GM19467 (cell line): ENCODE results near the gene NOS2.
"Not testable (repeated sequence)": the region's sequence is repeated elsewhere in the genome, so short reads cannot be mapped to it uniquely, and the experiment has no call there.

ENCODE experiments used
- ATAC-seq: cut with Tn5 transposase; IDR thresholded peaks from one replicate; pipeline ENCODE4 v1.9.1; 2021; ENCODE audit warnings: mild to moderate bottlenecking, moderate library complexity; ENCODE audit not compliant: unreplicated experiment

The NOS2 gene

GRCh38 chr17:27800522-27800921, at the start of gene NOS2:
Gene NOS2, minus strand, starts transcription at chr17:27800529. Its CDS starts 1,720 bp downstream, at chr17:27798809.
- no peak for ATAC-seq

DNA sequence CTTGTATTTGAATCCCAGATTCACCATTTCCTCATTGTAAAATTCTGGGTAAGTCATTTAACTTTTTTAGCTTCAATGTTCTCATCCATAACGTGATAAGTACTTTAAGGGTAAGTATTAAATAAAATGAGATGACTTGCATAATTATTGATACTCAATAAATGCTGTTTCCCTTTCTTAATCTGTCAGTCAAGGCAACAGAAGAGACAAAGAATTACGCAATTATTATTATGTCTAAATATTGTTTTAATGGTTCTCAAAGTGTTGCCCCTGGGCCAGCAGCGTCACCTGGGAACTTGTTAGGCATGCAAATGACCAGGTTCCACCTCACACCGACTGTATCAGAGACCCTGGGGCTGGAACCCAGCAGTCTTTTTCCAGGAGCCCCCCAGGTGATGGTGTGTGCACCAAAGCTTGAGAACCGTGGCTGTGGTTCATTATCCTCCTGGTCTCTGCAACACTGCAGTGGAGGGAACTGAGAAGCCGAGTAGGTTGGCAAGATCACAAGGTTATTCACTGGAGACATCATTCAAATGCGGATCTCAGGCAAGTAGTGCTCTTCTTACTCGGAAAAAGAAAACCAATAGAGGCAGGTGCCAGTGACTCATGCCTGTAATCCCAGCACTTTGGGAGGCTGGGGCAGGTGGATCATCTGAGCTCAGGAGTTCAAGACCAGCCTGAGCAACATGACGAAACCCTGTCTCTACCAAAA, 49.3 kb upstream of the NOS2 start:
- no peak for ATAC-seq

DNA sequence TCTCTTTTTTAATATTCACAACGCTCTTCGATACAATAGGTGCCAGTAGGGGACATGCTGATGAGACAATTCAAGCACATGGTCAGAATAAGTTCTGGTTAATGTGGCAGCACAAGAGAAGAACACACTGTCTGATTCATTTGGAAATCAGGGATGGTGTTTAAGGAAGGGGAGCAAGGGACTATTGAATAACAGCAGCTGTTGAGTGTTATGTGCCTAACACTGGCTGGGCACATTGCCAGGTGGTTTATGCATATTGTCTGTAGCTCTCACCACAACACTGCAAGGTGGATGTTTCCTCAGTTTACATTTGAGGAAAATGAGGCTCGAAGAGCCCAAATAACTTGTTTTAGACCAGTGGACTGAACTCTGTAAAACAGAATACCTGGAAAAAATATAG, 48.6 kb upstream of the NOS2 start:
- ATAC-seq, result no peak

GRCh38 chr17:27846808-27847307, 46.5 kb upstream of the NOS2 start:
- ATAC-seq, result not testable (repeated sequence)

GRCh38 chr17:27846042-27846655, 45.8 kb upstream of the NOS2 start:
- no peak for ATAC-seq

DNA sequence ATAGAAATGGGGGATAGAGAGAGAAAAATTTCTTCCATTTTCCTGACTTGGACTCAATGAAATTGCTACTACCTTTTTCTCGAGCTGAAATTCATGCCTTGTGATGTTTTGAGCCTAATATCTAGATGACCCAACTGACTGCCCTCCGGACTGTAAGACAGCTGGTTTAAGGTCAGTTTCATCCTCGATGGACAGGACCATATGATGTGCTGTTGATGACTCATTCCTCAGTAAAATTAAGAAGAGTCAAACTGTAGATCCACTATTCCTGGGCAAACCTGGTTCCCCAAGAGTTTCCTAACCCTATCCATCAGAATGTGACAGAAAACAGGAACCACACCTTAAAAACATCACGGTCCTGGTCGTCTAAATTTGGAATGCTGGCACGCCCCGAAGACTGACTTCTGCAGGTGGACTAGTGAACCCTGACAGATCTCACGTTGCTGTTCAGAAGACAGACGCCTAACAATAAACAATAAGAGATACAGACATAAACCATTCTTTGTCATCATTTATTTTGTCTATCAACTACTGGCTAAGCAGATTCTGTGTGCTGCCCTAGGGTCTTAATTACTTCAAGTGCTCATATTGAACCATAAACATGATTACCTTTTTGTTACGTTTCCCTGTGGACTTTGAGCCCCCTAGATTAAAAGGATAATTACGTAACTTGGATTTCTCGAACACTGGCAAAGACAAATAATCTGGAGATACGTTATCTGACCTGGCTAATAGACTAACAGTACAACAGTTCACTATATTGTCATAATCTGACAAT, 45.1 kb upstream of the NOS2 start:
- no peak for ATAC-seq

DNA sequence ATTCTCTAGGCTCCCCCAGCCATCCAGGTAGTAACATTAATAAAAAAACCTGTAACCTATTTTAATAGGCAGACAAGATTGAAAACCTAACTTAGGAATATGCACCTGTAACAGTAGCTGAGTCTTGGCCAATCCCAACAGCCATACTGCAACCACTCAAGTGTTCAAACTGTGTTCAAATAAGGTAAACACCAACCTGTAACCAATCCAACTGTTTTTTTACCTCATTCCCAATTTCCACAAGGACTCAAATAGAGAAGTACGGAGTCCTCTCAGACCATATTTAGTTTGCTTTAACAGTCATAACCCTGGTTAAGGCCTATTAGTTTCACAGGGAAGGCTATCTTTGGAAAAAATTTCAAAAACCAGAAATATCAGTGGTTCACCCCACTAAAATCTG, 40.4 kb upstream of the NOS2 start:
- no peak for ATAC-seq

- not testable (repeated sequence) for ATAC-seq
Observed at GRCh38 chr17:27840406-27840678, 40.0 kb upstream of the NOS2 start.

GRCh38 chr17:27839571-27840405, 39.5 kb upstream of the NOS2 start:
- ATAC-seq, result not testable (repeated sequence)

DNA sequence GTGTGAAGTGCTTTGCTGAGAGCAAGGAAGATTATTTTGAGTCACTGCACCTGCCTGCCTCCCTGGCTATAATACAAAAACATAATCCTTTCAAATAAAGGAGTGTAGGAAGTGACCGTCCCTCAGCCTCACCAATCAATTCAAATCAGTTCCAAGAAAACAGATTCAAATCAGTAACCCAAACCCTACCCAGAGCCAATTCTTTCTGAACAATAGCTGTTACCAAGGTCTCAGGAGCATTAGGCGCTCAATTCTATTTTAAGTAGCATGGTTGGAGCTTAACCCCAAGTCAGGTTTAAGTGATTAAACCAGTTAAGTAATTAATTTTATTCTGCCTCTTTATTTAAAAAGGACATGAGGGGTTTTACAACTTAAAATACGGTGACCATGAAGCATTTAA, 38.3 kb upstream of the NOS2 start:
- ATAC-seq, result not testable (repeated sequence)

GRCh38 chr17:27837769-27838168, 37.4 kb upstream of the NOS2 start:
- not testable (repeated sequence) for ATAC-seq

DNA sequence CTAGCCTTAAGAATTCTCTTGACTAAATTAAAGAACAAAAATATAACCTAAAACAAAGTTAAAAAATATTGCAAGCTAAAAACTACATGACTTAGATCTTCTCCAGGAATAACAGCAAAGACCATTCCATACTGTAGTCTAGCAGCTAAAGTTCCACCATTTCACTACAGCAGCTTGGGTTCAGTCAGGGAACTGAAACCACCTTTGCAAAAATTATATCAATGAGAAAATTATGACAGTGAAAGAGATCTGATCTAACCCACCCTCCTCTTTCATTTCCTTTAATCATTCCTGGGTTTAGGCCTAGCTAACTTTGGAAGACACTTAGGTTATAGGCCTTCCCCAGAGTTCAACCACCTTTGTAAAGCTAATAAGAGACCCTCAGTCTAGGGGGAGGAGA, 36.3 kb upstream of the NOS2 start:
- ATAC-seq, result no peak

DNA sequence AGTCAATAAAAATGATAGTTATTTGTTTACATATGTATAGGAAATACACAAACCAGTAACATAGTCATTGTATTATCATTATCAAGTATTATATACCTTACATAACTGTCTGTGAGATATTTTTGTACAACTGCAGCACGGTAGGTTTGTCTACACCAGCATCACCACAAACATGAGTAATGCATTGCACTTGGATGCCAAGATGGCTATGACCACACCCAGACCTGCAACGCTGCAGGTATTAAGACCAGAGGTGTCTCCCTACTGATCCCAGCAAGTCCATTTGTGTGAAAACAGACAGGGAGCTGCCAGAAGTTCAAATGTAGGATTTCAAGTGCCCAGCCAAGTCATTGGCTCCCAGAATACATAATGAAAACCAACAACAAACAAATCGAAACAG, 34.2 kb upstream of the NOS2 start:
- no peak for ATAC-seq

GRCh38 chr17:27832831-27833230, 32.5 kb upstream of the NOS2 start:
- ATAC-seq, result no peak

DNA sequence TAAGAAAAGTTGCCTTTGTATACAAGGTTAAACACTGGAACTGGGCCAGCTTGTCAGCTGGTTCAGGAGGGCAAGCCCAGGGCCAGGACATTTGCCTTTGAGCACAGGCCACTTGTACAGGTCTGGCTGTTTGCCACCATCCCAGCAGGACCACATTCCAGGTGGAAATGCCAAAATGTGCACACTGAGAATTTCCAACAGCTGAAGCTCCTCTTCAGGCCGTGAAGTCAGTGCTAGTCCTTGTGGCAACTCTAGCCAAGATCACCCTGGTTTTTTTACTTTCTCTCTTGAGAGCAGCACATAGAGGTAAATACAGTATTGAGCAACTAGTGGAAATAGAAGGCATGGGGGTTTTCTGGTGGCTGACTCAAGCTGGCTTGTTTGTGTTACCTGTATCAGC, 29.6 kb upstream of the NOS2 start:
- not testable (repeated sequence) for ATAC-seq

DNA sequence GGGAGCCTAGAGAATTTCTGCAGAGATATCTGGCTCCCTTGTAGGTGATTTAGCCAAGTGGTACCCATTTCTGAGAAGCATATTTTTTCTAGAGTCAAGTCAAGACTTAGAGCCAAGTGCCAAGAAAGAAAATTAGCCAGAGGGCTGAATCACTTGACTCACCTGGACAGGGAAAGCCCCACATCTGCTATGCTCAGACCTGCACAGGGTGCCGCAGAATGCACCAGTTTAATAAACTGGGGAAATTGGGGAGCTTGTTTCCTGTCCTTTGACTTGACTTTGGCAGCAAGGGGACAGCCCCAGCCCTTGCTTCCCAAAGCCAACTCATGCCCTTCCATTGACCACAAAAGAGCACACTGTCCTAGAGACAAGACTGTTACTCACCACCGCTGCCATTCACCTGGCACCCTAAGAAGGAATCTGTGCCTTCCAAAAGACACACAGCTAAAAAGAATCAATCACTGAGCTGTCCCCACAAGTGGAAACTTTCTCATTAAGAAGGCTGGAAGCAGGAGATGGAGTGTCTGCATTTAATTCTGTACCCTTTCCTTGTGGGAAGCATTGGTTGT, 28.9 kb upstream of the NOS2 start:
- not testable (repeated sequence) for ATAC-seq

DNA sequence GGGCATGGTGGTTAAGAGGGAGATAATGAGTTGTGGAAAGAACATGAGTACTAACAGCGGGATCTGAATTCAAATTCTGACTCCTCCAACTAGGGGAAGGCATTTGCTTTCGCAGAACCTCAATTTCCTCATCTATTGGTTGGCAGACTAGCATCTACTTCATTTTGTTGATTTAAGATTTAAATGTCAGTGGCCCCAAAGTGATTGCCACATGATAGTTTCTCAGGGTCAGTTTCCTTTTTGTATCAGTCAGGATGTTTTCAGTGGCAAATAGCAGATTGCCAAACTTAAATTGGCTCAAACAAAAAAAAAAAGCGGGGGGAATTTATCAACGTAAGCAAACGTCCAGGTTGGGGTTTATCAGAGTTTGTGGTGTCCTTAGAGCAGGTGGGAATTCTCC, 25.1 kb upstream of the NOS2 start:
- no peak for ATAC-seq

DNA sequence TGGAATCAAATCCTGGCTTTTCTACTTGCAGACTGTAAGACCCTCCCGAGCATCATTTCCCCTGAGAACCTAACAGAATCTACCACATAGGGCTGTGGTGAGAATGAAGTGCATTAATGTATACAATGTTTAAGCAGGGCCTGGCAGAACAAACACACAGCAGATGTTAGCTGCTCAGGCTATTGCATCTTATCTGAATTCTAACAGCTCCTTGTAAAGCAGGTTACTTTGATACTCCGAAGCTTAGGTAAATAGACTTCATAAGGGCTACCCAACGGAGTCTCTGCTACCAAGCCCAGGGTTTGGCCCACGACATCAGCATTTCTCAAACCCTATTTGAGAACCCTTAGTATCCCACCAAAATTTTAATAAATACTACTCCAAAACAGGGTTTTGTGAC, 24.4 kb upstream of the NOS2 start:
- ATAC-seq, result no peak

DNA sequence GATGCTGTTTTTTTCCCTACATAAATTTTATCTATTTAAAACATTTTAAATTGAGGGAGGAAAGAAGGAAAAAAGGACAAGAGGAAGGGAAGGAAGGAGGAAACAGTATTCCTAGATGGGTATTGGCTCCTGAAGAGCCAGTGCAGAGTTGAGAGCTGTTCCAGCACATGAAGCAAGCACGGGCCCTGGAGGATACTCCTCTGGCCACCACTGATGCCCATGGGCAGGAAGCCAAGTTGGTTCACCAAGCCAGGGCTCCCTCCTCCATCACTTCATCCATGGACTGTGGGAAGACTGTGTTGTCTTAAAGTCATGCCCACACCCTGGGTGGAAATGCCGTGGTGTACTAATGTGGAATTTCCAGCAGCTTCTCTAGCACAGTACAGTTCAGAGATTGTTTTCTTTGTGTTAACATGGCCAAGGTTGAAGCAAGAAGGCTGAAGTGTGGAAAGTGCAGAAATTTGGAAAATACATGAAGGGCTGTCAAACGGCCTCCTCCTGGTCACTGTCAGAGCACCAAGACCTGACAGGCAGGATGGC, 23.9 kb upstream of the NOS2 start:
- no peak for ATAC-seq

- ATAC-seq, result not testable (repeated sequence)
Observed at GRCh38 chr17:27822108-27822507, 21.8 kb upstream of the NOS2 start.
